GM21423 (cell line): ENCODE measurements around the gene CPEB4.

ENCODE experiments used
- ATAC-seq: cut with Tn5 transposase; IDR thresholded peaks from one replicate; pipeline ENCODE4 v1.9.1; 2021; ENCODE audit warnings: mild to moderate bottlenecking, moderate library complexity; ENCODE audit not compliant: unreplicated experiment

Gene CPEB4

DNA sequence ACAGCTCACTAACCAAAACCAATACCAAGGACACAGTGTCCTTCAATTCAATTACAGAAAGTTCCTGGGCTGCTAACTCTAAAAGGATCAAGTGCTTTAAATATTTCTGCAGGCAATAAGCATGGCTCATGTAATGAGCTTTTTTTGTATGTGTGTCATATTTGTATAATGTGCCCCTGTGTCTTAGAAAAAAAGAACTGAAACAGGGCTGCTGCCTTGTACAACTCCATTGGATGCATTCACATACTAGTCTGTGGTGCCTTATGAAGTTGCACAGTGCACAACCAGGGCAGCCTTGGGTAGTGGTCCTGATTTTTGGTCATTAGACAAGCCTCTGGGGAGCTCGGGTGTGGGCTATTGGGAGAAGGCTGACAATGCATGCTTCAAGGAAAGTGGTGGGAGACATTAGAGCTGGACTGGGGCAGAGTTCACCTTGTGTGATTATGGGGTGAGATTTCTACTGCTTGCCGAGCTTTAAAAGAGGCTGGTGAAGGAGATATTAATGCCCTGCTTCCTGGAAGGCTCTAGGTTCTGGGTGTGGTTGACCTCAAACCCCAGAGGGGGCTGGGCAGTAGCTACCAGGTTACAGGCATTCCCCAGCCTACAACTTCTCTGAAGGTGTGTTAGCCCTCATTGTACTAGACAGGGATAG lies 3.6 kb upstream of the CPEB4 start:
- ATAC-seq = peak; percentile 24

DNA sequence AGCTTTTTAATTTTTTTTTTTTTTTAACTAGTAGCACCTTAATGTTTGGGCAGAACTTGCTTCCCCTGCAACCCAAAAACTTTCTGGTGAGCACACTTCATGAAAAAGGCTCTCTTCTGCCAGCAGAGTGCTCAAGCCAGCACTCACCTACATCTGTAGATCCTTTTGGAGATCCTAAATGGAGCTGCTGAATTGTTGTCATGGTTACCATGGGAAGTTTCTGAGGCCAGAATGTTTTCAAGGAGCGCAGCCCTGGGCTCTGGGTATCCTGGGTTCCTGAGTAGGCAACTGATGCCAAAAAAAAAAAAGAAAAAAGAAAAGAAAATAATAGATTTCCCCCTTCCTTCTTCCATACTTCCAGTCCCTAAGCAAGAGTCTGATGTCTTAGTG lies 3.1 kb upstream of the CPEB4 start:
- no peak for ATAC-seq

DNA sequence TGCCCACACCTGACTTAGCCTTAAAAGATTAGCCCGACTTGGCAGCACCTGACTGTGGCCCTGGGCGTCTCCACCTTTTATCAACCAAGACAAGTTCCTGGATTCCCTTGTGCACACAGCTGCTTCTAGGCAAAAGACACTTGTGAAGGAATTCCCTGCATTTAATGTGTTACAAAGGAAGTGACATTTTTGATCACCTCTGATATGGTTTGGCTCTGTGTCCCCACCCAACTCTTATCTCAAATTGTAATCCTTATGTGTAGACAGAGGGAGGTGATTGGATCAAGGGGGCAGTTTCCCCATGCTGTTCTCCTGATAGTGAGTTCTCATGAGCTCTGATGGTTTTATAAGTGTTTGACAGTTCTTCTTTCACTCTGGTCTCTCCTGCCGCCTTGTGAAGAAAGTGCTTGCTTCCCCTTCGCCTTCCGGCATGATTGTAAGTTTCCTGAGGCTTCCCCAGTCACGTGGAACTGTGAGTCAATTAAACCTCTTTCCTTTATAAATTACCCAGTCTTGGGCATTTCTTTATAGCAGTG lies 2.6 kb upstream of the CPEB4 start:
- no peak for ATAC-seq

DNA sequence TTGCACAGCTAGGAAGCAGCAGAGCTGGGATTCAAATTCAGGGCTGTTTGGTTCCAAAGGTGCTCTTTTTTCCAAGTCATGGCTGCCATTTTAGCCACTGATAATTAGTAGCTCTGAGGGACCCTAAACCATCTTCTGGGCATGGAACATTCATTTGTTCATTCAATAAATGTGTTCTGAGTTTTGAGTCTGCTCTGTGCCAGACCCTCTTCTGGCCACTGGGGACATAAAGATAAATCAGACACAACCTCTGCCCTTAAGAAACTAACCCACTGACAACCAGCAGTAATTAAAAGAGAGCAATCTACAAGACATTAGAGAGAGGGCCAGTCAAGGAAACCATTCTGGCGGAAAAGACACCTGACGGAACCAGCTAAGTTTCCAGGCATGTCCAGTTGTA lies 2.0 kb upstream of the CPEB4 start:
- ATAC-seq = no peak

DNA sequence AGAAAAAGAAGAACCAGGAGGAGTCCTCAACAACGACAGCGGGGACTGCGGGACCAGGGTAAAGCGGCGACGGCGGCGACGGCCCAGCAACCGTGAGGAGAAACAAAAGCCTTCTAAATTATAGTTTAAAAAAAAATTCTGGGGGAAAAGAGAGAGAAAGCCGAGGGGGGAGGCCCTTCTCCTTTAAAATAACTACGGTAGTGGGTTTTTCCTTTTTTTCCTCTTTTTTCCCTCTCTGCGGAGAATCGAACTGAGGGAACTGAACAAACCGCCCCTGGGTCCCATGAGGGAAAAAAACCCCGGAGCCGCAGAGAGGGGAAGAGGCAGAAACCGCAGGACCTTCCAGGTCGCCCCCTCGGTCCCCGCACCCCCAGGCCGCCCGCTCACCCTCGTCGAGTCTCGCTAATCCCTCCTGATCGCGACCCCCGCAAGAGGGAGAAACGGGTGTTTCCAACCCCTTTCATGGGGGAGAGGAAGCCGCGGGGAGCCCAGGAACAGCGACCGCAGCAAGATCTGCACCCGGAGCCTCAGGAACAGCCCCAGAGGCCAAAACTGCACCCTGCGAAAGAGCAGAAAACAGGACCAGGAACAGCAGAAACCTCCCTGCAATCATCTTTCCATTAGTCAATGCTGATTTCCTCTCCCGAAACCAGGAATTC lies 453 bp downstream of the CPEB4 start:
- no peak for ATAC-seq

DNA sequence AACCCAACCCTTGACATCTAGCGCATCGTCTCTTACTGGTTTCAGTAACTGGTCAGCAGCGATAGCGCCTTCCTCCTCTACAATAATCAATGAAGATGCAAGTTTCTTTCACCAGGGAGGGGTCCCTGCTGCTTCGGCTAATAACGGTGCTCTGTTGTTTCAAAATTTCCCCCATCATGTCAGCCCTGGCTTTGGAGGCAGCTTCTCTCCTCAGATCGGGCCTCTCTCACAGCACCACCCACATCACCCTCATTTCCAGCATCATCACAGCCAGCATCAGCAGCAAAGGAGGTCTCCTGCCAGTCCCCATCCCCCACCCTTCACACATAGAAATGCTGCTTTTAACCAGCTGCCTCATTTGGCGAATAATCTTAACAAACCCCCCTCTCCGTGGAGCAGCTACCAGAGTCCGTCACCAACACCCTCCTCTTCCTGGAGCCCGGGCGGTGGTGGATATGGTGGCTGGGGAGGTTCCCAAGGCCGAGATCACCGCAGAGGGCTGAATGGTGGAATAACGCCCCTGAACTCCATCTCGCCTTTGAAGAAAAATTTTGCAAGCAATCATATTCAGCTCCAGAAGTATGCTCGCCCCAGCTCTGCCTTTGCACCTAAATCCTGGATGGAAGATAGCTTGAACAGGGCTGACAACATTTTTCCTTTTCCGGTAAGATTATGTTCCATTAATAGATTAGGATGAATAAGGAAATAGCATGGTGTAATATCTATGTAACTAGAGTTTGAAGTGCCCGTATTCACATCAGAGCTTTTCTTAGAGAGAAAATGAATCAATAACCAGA lies 2.2 kb downstream of the CPEB4 start:
- ATAC-seq = no peak

DNA sequence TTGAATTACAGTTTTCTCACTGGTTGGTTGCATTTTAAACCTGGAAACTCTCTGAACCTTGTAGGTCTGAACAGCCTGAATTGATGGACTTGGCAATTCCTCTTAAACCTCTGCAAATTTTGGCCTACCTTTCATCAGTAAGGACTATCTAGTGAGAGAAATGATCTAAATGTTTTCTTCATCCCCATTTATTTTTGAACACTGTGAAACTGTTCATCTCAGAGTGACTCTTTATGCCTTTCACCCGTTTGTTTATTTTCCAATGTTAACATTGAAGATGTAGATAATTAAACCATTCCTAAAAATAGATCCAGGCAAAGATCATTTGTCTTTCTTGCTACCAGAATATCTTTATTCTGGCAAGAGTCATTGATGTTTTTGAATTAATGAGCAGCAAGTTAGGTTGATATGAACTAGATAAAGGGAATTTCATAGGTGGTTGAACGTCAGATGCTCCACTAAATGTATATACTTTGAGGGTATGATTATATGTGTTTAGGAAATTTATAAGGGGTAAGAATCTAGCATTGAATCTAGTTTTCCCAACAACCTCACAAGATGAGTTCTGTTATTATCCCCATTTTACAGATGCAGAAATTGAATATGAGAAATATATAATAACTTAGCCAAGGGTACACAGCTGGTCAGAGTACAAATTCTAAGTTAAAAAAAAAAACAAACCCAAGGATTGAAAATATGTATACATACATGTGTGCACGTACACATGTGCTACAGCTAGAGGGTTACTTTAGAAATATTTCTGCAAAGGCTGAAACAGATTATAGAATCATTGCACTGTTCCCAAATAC lies 3.4 kb downstream of the CPEB4 start:
- ATAC-seq = no peak

DNA sequence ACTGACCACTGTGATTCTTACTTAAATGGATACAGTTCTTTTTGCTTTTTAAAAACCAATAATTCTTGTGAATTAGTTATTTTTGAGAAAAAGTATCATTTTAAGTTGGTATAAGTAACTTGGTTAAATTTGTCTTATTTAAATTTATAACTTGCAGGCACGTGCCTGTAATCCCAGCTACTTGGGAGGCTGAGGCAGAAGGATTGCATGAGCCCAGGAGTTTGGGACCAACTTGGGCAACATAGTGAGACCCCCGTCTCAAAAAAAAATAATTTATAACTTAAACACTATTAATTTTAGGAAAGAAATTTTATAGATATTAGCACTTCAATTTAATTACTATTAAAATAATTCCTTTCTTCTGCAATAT lies 5.0 kb downstream of the CPEB4 start:
- ATAC-seq = no peak

DNA sequence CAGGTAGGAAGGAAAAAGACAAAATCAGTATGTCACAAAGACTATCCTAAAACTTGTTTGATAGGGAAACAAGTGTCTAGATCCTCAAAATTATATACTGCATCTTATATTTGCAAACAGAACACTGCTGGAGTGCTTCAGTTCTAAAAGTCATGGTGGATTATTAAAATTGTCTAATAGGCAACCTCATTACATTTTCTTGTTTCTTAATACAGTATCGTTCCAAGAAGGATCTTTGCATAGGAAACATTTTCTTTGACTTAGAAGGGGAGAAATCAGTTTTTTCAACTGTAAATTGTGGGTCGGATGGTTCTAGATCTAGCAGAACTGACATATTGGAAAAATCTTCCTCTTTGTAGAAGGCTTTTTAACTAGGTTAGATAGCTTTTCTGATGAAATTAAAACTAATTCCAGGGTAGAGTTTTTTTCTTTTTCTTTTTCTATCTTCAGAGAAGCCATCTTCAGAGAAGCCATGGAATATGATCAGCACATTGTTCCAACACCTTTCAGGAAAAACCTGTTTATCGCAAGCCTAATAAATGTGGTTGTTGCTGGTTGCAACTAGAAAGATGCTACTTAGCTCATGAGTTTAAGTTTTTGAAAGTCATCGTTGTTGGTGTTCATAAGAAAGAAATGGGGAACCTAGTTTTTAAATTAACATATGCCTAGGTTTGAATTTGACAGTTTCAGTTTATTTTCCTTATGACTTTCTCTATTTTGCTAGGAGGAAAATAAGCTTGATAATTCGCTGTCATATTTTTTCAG lies 7.4 kb downstream of the CPEB4 start:
- no peak for ATAC-seq

DNA sequence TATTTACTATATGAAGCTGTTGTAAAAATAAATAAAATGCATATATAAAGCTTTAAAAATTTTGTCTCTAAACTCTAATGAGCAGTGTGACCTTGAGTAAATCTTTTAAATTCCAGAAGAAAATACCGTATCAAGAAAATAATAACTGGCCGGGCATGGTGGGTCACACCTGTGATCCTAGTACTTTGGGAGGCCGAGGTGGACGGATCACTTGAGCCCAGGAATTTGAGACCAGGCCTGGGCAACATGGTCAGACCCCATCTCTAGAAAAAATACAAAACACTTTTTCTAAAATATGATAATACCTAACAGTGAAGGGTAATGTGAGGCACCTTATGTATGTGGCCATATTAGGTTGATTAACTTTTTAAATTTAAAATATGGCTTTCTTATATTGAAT lies 8.5 kb downstream of the CPEB4 start:
- no peak for ATAC-seq

DNA sequence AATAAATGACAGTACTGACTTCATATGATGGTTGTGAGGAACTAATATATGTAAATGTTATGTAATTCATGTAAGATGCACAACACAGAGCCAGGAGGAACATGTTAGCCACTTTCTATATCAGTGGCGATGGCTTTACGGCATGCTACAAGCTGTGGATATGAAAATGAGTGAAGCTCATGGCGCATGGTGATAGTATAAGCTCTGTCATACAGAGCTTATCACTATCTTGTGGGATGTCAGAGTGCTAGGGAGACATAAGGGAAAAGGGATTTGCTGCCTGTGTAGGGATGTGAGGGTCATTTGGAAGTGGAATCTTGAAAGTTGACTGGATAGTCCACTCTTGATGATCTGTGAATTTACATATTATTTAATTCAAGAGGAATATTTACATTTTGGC lies 13.6 kb downstream of the CPEB4 start:
- no peak for ATAC-seq

DNA sequence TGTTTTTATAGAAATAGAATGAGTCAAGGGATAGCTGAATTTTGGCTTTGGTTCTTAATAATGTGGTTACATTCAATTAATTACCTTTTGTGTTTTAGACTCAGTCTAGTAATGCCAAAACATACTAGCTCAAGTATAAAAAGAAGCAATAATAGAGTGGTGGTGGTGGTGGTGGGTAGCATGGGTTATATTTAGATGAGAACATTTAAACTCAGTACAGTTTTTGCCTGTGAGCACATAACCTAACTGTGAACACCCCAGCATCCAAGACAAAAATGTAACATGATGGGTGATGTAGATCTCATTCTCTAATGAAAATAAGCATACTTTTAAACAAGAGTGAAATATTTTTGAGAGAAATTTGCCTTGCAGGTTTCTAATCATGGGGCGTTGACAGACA lies 14.2 kb downstream of the CPEB4 start:
- no peak for ATAC-seq

DNA sequence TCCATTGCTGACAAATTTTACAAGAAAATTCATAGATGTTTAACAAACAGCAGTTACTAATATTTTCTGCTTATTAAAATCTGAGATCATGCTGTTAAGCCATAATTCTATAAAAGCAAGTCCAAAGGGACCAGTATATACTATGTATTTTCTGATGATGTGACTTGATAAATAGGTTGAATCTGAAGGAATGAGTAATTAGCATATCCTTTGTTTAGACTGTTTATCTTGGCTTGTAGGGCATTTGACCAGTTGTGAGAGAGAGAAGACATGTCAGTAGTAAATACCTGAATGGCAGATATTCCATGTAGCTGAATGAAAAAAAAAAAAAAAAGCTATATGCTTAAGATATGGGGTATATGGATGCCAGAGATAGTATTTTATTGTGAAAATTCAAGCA lies 14.6 kb downstream of the CPEB4 start:
- no peak for ATAC-seq

DNA sequence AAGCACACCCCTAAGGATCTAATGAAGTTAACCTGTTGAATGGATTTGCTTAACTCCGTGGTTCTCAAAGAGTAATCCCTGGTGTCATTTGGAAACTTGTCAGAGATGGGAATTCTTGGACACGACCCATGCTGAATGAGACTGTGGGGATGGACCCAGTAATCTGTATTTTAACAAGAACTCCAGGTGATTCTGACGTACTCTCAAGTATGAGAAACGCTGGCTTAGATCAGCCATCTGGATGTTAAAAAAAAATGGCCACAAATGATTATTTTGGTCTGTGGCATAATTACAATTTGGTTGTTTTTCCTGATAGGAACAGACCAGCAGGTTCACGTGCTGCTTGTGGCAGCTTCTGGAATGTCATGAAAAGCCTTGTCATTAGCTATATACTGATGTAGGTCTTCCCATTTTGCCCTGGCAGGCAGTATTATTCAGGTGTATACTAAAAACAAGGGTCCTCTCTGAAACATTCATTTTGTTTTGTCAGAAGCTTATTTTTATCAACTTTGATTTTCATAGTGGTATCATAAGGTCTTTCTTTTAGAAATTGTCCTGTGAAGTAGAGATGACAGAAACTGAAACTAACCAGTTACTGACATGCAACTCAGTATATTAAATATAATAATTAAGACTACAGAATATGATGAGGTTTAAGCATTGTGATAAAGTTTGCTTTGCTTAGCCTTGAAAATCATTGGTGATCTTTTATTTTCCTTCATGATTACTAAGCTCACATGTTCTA lies 15.4 kb downstream of the CPEB4 start:
- no peak for ATAC-seq

DNA sequence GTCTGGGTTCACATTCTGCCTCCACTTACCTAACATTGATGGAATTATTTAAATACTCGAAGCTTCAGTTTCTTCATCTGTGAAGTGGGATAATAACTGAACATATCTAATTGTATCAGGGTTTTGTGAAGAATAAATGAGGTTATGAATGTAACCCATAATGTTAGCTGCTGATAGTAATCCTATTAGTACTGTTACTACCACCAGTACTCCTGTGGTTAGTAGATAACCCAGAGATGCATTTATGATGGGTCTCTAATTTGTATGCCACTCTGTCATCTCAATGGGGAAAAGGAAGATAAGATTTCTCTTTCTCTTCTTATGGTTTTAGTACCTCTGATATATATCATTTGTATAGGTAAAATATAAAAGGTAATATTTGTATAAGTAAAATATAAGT lies 16.0 kb downstream of the CPEB4 start:
- no peak for ATAC-seq

DNA sequence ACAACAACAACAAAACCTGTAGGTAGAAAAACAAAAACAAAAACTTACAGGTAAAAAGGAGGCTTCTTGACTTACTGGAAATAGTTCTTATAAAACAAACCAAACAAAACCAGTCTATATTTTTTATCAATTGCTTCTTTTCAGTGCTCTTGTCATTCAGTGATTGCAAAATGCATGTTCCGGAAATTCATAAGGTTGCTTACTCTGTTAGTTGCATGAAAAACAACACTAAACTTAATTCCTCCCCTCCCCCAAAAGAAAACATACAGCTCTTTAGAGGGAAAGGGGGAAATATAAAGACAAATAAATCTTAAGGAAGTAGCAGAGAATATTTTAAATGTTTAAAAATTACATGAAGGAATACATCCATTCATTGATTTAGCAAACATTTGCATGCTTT lies 19.1 kb downstream of the CPEB4 start:
- no peak for ATAC-seq

DNA sequence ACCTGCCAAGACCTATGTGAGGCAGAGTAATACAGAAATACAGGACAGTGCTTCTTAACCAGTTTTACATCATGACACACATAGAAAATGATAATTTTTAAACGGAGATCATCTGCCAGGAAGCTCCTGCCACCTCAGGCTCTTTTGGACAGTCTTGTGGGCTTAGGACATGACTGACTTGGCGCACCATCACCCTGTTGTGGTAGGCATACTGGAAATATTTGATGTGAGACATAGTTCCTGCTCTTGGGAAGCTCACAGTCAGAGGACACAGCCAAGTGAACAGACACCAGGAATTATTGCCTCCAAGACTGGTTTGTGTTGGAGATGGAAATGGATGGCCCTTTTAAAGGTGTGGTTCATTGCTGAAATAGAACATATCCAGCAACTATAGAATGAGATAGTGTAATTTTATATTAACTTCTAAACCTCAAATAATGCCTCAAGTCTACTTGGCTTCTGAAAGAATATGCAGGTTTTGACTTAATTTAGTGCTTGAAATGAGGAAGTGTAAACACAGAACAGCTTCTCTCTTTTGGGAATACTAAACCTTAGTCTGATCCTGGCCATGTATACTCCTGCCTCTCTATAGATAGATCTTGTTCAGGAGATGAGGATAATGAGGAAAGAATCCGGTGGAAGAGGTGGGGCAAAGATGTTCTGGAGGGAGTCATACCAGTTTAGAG lies 19.7 kb downstream of the CPEB4 start:
- ATAC-seq = no peak

DNA sequence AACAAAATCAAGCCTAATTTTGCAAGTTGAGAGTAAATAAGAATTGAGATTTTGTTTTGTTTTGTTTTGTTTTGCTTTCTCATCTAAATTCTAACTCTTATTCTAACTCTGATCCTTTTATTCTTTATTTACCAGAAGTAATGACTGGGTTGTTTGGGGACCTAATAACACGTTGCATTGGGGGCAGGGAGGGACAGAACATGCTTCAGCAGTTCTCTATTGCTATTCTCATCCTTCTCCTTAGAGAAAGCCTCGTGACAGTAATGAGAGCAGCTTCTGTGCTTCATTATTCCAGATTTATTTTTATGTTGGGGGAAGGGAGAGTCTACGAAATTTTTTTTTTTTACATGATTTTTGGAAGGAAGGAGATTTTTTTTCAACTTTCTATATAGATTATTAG lies 21.1 kb downstream of the CPEB4 start:
- no peak for ATAC-seq

DNA sequence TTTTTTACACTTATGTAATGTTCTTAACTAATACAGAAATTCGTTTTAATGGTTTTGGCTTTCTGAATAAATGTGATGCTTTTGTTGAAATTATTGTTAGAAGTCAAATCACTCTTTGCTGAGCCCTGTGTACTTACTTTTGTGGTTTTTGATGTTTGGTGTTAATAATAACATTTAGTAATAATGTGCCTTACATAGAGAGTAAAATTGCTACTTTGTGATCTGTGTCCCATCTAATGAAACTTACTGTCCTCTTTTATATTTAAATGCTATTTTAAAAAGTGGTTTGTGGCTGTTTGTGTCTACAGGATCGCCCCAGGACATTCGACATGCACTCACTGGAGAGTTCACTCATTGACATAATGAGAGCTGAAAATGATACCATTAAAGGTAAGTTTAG lies 22.1 kb downstream of the CPEB4 start:
- no peak for ATAC-seq
